NCI-H2227 treated with DMSO at 0.1 percent for 48 hours (cell line): ENCODE measurements around the gene PVR.
"Not testable (repeated sequence)": the region's sequence is repeated elsewhere in the genome, so short reads cannot be mapped to it uniquely, and the experiment has no call there.

Experiments
- DNase-seq: peaks from one replicate; lab custom pipeline; 2025; lab: John Stamatoyannopoulos, UW

Gene PVR

DNA sequence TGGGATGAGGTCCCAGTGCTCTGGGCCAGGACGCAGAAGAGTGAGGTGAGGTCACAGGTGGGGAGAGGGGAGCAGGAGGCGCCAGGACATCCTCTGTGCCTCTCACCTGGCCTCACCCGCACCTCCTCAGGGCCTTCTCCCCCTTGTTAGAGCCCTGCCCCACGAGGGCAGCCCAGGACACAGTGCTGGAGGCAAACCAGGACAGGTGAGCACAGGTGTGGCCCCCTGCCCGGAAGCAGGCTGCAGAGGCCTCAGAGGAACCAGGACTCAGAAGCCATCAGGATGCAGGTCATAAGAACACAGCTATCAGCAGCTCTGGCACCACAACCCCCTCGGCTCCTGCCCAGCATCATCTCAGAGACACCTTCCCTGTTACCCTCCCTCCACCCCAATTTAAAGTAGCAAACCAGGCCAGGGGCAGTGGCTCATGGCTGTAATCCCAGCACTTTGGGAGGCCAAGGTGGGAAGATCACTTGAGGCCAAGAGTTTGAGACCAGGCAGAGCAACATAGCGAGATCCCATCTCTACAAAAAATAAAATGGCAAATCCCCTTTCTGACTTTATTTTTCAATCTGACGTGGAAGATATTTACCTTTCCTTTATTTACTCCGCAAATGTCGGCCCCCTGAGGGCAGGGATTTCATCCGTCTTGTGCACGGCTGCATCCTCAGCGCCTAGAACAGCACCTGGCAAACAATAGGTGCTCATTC lies 54.9 kb downstream of the PVR start, which contains the start of gene CEACAM16:
TSS of gene CEACAM16 (plus strand) at position 660 of the 710 bp plus-strand sequence. CDS start 2,306 bp downstream, outside the sequence.
- no peak for DNase-seq

DNA sequence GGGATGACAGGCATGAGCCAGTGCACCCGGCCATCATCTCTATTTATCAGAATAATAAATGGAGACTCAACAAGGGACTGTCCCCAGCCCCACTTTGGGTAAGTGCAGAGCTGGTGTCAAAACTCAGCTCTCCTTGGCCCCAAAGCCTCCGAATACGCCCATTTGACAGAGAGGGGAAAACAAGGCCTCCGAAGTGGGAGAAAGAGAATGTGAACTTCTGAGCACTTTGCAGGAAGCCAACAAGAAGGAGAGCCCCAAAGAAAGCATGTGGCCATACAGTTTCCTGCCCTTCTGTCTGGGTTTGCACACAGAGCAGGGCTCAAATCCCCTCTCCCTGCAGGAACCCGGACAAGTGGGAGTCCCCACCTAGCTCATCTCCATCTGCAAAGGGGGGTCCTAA lies 56.8 kb downstream of the PVR start:
- DNase-seq: no peak

DNA sequence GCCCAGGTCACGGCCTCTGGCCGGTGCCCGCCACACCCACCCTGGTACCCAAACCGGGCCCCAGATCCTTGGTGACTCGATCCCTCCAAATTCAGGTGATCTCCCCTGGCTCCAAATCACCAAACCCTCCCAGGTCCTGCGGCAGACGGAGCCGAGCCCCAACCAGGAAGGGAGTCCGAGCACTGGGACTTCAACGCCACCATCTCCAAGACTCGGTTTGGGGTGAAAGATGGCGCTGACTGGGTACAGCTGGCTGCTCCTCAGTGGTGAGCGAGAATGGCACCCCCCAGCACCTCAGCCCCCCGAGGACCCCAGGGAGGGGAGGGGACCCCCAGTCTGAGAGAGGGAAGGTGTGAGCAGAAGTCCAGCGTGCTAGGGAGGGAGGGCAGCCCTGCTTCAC lies 57.5 kb downstream of the PVR start:
- no peak for DNase-seq

DNA sequence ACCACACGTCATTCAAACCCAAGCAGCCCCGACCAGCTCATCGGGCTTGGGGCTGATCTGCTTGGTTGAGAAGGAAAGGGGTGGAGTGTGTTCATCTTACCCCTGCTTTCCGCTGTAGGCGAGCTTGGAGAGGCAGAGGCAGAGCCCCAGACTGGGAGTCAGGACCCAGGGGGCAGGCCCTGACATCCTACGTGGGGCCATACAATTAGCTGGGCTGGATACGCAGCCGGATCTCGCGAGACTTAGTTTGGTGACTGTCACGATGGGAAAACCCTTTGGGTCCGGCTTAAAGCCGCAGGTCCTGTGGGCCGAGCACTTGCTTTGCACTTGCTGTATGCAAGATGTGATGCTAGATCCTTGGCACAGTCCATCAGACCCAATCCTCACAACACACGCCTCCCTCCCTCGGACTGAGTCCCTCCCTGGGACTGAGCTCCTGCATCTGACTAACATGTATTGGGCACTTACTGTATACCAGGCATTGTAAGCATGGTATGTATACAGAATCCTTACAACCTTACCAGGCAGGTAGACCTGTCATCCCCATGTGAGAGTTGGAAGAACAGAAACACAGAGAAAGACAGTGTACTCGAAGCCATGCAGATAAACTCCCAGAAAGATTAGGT lies 59.0 kb downstream of the PVR start:
- DNase-seq: no peak

DNA sequence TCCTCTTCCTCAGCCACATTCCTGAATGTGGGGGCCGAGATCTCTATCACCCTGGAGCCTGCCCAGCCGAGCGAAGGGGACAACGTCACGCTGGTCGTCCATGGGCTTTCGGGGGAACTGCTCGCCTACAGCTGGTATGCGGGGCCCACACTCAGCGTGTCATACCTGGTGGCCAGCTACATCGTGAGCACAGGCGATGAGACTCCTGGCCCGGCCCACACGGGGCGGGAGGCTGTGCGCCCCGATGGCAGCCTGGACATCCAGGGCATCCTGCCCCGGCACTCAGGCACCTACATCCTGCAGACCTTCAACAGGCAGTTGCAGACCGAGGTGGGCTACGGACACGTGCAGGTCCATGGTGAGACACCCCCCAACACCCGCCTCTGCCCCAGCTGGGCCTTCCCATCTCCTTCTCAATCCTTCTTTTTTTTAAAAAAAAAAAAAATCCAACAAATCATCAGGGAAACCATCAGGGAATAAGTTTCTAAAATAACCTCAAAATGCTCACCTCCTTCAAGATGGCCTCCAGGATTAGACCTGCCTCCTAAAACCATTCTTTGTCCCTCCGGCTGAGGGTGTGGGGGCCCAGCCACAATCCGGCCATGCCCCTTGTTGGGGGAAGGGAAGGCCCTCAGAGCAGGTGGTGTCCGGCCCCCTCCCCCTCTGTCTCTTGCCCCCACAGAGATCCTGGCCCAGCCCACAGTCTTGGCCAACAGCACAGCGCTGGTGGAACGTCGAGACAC lies 59.8 kb downstream of the PVR start:
- no peak for DNase-seq

DNA sequence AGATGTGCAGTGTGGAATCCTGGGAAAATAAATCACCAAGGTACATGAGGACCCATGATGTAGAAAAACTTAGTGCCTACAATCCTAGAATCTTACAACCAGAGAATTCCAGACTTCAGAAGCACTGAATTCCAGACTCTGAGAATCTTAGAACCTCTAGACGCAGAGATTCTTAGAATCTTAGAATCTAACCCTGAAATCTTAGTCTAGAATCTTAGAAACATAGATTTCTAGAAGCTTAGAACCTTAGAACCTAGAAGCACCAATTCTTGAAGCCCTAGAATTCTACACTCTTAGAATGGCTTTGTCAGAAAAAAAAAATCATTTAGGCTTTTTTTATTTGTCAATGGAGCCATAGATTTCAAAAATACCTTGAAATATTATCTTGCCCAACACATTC lies 61.3 kb downstream of the PVR start:
- DNase-seq: no peak

DNA sequence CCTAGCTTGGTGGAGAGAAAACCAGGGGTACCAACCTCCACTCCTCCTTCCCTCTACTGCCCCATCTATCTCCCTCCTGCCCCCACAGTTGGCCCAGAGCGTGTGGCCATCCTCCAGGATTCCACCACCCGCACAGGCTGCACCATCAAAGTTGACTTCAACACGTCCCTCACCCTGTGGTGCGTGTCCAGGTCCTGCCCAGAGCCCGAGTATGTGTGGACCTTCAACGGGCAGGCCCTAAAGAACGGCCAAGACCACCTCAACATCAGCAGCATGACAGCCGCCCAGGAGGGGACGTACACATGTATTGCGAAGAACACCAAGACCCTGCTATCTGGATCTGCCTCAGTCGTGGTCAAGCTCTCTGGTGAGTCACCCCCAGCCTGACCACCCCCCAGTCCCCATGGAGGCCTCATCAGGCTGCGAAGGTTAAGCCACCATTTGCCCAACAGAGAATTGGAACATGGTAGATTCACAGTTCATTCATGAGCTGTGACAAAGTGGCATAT lies 61.8 kb downstream of the PVR start:
- DNase-seq: no peak

DNA sequence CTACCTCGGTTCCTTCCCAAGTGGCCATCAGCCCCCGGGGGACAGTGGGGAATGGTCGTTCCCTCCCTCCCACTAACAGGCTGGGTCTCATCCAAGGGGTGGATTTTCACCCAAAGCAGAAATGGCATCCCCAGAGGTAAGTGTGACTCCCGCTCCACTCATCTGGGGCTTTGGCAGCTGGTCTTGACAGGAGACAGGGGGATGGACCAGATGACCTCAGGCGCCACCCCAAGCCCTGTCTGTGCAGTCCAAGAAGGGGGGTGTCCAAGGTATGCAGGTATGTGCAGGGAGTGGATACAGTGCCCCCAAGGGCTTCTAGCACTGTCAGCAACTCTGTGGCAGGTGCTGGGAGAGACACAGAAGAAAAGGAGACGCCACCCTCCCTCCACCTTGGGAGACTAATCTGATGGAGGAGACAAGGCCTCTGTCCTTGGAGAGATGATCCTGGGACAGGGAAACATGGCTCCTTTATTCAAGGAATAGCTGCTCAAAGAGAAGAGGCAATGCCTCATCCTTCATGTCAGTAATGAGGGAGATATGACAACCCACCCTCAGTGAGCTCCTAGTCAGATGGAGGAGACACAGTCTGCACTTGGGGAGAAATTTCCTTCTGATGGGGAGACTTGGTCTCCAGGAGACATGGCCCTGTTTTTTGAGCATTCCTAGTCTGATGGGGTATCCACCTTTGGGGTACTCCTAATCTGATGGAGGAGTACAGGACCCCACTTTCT lies 63.0 kb downstream of the PVR start:
- no peak for DNase-seq

DNA sequence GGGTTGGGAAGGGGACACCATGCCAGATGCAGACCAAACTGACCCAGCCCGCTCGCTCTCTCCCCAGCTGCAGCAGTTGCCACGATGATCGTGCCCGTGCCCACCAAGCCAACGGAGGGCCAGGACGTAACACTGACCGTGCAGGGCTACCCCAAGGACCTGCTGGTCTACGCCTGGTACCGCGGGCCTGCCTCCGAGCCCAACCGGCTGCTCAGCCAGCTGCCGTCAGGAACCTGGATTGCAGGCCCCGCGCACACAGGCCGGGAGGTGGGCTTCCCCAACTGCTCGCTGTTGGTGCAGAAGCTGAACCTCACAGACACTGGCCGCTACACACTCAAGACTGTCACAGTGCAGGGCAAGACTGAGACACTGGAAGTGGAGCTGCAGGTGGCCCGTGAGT lies 64.1 kb downstream of the PVR start:
- DNase-seq: no peak

DNA sequence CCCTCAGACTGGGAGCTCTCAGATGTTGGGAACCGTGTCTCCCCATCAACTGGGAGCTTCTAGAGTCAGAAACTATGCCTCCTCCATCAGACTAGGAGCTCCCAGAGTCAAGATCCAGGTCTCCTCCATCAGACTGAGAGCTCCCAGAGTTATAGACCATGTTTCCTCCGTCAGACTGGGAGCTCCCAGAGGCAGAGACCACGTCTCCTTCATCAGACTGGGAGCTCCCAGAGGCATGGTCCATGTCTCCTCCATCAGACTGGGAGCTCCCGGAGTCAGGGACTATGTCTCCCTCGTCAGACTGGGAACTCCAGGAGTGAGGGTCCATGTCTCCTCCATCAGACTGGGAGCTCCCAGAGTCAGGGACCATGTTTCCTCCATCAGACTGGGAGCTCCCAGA lies 65.2 kb downstream of the PVR start:
- no peak for DNase-seq

DNA sequence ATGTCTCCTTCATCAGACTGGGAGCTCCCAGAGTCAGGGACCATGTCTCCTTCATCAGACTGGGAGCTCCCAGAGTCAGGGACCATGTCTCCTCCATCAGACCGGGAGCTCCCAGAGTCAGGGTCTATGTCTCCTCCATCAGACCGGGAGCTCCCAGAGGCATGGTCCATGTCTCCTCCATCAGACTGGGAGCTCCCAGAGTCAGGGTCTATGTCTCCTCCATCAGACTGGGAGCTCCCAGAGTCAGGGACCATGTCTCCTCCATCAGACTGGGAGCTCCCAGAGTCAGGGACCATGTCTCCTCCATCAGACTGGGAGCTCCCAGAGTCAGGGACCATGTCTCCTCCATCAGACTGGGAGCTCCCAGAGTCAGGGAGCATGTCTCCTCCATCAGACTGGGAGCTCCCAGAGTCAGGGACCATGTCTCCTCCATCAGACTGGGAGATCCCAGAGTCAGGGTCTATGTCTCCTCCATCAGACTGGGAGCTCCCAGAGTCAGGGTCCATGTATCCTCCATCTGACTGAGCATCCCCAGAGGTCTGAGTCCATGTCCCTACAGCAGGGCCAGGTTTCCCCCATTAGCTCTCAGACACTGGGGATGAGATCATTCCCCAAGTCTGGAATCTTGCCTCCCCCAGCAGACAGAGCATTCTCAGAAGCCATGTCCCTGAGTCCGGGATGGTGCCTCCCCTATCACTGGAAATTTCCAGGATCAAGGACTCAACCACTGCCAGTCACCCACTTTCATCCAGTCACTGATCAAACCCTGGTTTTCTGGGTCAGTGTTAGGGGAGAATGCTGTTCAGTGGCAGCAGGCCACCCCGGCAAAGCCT lies 65.9 kb downstream of the PVR start:
- not testable (repeated sequence) for DNase-seq

GRCh38 chr19:44710483-44710882 lies 66.8 kb downstream of the PVR start:
- DNase-seq: no peak

- no peak for DNase-seq
These were observed 69.3 kb downstream of the PVR start for GRCh38 chr19:44712864-44713515.
